Neural cell (in vitro differentiated cells): ENCODE results near the gene STAT6.
"Not testable (repeated sequence)": the region's sequence is repeated elsewhere in the genome, so short reads cannot be mapped to it uniquely, and the experiment has no call there.

ENCODE experiments used
- RAD21 ChIP-seq: fragments of 450-650 bp; conservative IDR thresholded peaks from 2 replicates; pipeline ENCODE4 v1.6.1; 2014; ENCODE audit warnings: antibody characterized with exemption, mild to moderate bottlenecking, moderate library complexity
- TF ChIP-seq, protein P1 (sequence below): fragments of 450-650 bp; IDR thresholded peaks from 2 replicates; pipeline ENCODE4 v1.5.1; 2014; ENCODE audit warnings: antibody characterized with exemption, mild to moderate bottlenecking, moderate library complexity; ENCODE audit not compliant: poor library complexity, severe bottlenecking

DNA sequence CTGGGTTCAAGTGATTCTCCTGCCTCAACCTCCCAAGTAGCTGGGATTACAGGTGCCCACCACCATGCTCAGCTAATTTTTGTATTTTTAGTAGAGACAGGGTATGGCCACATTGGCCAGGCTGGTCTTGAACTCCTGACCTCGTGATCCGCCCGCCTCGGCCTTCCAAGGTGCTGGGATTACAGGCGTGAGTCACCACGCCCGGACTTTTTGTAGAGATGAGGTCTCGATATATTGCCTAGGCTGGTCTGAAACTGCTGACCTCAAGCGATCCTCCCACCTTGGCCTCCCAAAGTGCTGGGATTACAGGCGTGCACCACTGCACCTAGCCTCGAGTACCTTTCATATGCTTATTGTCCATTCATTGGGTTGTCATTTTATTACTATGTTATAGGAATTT, 9.6 kb upstream of the STAT6 start:
- TF ChIP-seq, protein P1, sequence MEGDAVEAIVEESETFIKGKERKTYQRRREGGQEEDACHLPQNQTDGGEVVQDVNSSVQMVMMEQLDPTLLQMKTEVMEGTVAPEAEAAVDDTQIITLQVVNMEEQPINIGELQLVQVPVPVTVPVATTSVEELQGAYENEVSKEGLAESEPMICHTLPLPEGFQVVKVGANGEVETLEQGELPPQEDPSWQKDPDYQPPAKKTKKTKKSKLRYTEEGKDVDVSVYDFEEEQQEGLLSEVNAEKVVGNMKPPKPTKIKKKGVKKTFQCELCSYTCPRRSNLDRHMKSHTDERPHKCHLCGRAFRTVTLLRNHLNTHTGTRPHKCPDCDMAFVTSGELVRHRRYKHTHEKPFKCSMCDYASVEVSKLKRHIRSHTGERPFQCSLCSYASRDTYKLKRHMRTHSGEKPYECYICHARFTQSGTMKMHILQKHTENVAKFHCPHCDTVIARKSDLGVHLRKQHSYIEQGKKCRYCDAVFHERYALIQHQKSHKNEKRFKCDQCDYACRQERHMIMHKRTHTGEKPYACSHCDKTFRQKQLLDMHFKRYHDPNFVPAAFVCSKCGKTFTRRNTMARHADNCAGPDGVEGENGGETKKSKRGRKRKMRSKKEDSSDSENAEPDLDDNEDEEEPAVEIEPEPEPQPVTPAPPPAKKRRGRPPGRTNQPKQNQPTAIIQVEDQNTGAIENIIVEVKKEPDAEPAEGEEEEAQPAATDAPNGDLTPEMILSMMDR, result not testable (repeated sequence)
- TF ChIP-seq RAD21, result not testable (repeated sequence)
